Transverse colon (tissue), 4 donors: ENCODE measurements around the gene SLC10A3.
A peak's percentile ranks its signal among the peaks of the same experiment; 100 is the strongest.

ENCODE experiments used
- CTCF ChIP-seq, 5 experiments: fragments of 200-600 bp in 3 of 5; fragments of 450-650 bp in 2 of 5; sonication (generic) in 3 of 5; IDR thresholded peaks; 1 replicate in 2 of 5; 2 replicates in 3 of 5; pipeline ENCODE4 v1.5.1; 2016 to 2017; ENCODE audit warnings: antibody characterized with exemption in 5 of 5, inconsistent platforms in 3 of 5, mild to moderate bottlenecking in 2 of 5, moderate library complexity in 1 of 5
- POLR2AphosphoS5 ChIP-seq, 3 donors: sonication (generic); formaldehyde crosslinking; IDR thresholded peaks; one replicate each; pipeline ENCODE4 v1.6.1; 2016; ENCODE audit warnings: antibody characterized with exemption in 3 of 3

GRCh38 chrX:154478728-154479622, 11.5 kb downstream of the SLC10A3 start, which contains the start of gene LAGE3:
- TF ChIP-seq CTCF (IDR thresholded peaks at IDR 0.05), result no peak
- peak; percentile 62 to 67 (median 66) for TF ChIP-seq POLR2AphosphoS5 (IDR thresholded peaks at IDR 0.05)
